ENCODE measurements around the gene GLIPR1L2.
"Not testable (repeated sequence)": the region's sequence is repeated elsewhere in the genome, so short reads cannot be mapped to it uniquely, and the experiment has no call there.

GLIPR1L2 gene

DNA sequence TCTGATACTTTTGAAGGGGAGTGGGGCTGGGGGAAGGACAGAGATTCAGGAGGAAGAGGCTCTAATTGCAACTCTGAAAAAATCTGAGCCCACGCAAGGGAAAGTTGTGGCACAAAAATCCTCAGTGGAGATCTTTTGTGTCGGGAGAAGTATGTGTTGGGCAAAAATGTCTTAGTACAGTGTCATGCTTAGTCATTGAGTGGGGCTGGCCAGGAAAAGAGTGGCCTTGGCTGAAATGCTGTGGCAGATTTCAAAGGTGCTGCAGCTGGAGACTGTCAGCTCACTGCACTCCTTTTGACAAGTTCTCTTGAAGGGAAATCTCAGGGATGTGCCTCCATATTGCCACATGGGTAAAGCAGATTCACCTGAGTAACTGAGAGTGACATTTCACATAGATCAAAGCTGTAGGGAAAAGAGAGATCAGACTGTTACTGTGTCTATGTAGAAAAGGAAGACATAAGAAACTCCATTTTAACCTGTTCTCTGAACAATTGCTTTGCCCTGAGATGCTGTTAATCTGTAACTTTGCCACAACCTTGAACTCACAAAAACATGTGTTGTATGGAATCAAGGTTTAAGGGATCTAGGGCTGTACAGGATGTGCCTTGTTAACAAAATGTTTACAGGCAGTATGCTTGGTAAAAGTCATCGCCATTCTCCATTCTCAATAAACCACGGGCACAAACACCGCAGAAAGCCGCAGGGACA, 53.7 kb downstream of the GLIPR1L2 start:
- Histone ChIP-seq H3K9me3 (ENCODE audit: control insufficient read depth, low read length) (no peaks in the 10 kb centered on the region), H3K4me1 (ENCODE audit: control insufficient read depth, insufficient read depth, low read length) (no peaks in the 10 kb centered on the region), H3K27ac (ENCODE audit: insufficient read depth, low read depth, low read length, poor library complexity, severe bottlenecking) (no peak overlapping the region), H3K4me3 (ENCODE audit: insufficient read depth, low read depth, low read length) (no peak overlapping the region), H3K36me3 (ENCODE audit: control insufficient read depth, insufficient read depth, low read length) (no peaks in the 10 kb centered on the region), H3K27me3 (ENCODE audit: control insufficient read depth, insufficient read depth, low read length, poor library complexity, severe bottlenecking) (no peaks in the 10 kb centered on the region)
- 94 to 96% methylated on average over 6 of the region's 6 CpGs for WGBS, 2 experiments

GRCh38 chr12:75445137-75445507, 54.2 kb downstream of the GLIPR1L2 start:
- WGBS, 2 experiments, result 92 to 94% methylated on average over 7 of the region's 7 CpGs
- H3K4me1 ChIP-seq (ENCODE audit: control insufficient read depth, insufficient read depth, low read length); H3K36me3 ChIP-seq (ENCODE audit: control insufficient read depth, insufficient read depth, low read length); H3K27me3 ChIP-seq (ENCODE audit: control insufficient read depth, insufficient read depth, low read length, poor library complexity, severe bottlenecking); H3K27ac ChIP-seq (ENCODE audit: insufficient read depth, low read depth, low read length, poor library complexity, severe bottlenecking); H3K4me3 ChIP-seq (ENCODE audit: insufficient read depth, low read depth, low read length); H3K9me3 ChIP-seq (ENCODE audit: control insufficient read depth, low read length): not testable (repeated sequence)

- H3K9me3 ChIP-seq (ENCODE audit: control insufficient read depth, low read length), result no peaks in the 10 kb centered on the region
- H3K36me3 ChIP-seq (ENCODE audit: control insufficient read depth, insufficient read depth, low read length), result no peaks in the 10 kb centered on the region
- no peaks in the 10 kb centered on the region for H3K27me3 ChIP-seq (ENCODE audit: control insufficient read depth, insufficient read depth, low read length, poor library complexity, severe bottlenecking)
- no peaks in the 10 kb centered on the region for H3K4me1 ChIP-seq (ENCODE audit: control insufficient read depth, insufficient read depth, low read length)
- H3K4me3 ChIP-seq (ENCODE audit: insufficient read depth, low read depth, low read length), result no peak overlapping the region
- H3K27ac ChIP-seq (ENCODE audit: insufficient read depth, low read depth, low read length, poor library complexity, severe bottlenecking), result no peak overlapping the region
Observed at GRCh38 chr12:75446857-75447256, 56.0 kb downstream of the GLIPR1L2 start.

- WGBS, 2 experiments, result 84 to 91% methylated on average over 4 of the region's 4 CpGs
- Histone ChIP-seq H3K27ac (ENCODE audit: insufficient read depth, low read depth, low read length, poor library complexity, severe bottlenecking) (no peak overlapping the region), H3K27me3 (ENCODE audit: control insufficient read depth, insufficient read depth, low read length, poor library complexity, severe bottlenecking) (no peaks in the 10 kb centered on the region), H3K36me3 (ENCODE audit: control insufficient read depth, insufficient read depth, low read length) (no peaks in the 10 kb centered on the region), H3K9me3 (ENCODE audit: control insufficient read depth, low read length) (no peaks in the 10 kb centered on the region), H3K4me3 (ENCODE audit: insufficient read depth, low read depth, low read length) (no peak overlapping the region), H3K4me1 (ENCODE audit: control insufficient read depth, insufficient read depth, low read length) (no peaks in the 10 kb centered on the region)
Observed at GRCh38 chr12:75447691-75448393, 57.0 kb downstream of the GLIPR1L2 start.

DNA sequence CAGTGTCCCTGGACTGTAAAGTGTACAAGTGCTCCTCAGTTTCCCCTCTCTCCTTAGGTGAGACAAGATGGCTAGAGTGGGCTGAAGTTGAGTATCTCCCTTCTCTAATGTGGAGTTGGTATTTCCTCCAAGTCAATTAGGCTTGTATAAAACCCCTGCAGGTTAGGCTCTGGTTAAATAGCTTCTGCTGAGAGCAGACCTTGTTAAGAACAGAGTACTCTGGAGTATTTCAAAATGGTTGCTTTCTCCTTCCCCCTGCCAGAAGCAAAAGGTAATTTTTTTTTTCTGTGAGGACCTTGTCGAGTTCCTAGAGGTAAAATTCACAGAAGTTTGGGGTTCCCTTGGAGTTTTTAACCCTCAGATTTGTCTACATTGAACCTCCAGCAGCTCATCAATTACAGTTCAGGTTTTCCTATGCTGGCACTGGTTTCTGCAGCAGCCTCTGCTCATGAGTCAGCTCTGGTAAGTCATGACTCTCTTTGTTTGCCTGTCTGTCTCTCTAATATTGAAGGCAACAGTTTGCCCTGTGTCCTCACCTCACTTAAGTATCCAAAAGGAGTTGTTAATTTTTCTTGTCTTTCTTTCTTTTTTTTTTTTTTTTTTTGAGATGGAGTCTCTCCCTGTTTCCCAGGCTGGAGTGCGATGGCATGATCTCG, 61.9 kb downstream of the GLIPR1L2 start:
- Histone ChIP-seq H3K27ac (ENCODE audit: insufficient read depth, low read depth, low read length, poor library complexity, severe bottlenecking) (no peak overlapping the region), H3K4me1 (ENCODE audit: control insufficient read depth, insufficient read depth, low read length) (no peaks in the 10 kb centered on the region), H3K36me3 (ENCODE audit: control insufficient read depth, insufficient read depth, low read length) (no peaks in the 10 kb centered on the region), H3K9me3 (ENCODE audit: control insufficient read depth, low read length) (no peaks in the 10 kb centered on the region), H3K4me3 (ENCODE audit: insufficient read depth, low read depth, low read length) (no peak overlapping the region), H3K27me3 (ENCODE audit: control insufficient read depth, insufficient read depth, low read length, poor library complexity, severe bottlenecking) (no peaks in the 10 kb centered on the region)
- 85 to 90% methylated on average over 3 of the region's 3 CpGs for WGBS, 2 experiments

- Histone ChIP-seq H3K4me1 (ENCODE audit: control insufficient read depth, insufficient read depth, low read length) (no peaks in the 10 kb centered on the region), H3K27ac (ENCODE audit: insufficient read depth, low read depth, low read length, poor library complexity, severe bottlenecking) (no peak overlapping the region), H3K36me3 (ENCODE audit: control insufficient read depth, insufficient read depth, low read length) (no peaks in the 10 kb centered on the region), H3K9me3 (ENCODE audit: control insufficient read depth, low read length) (no peaks in the 10 kb centered on the region), H3K4me3 (ENCODE audit: insufficient read depth, low read depth, low read length) (no peak overlapping the region), H3K27me3 (ENCODE audit: control insufficient read depth, insufficient read depth, low read length, poor library complexity, severe bottlenecking) (no peaks in the 10 kb centered on the region)
- WGBS, 2 experiments, result 88 to 91% methylated on average over 5 of the region's 5 CpGs
Observed at GRCh38 chr12:75455839-75456238, 65.0 kb downstream of the GLIPR1L2 start.

GRCh38 chr12:75457191-75457590, 66.3 kb downstream of the GLIPR1L2 start:
- H3K4me1 ChIP-seq (ENCODE audit: control insufficient read depth, insufficient read depth, low read length), result no peaks in the 10 kb centered on the region
- H3K9me3 ChIP-seq (ENCODE audit: control insufficient read depth, low read length), result no peaks in the 10 kb centered on the region
- WGBS, 2 experiments, result 87 to 96% methylated on average over 1 of the region's 1 CpG
- H3K36me3 ChIP-seq (ENCODE audit: control insufficient read depth, insufficient read depth, low read length), result no peaks in the 10 kb centered on the region
- H3K27ac ChIP-seq (ENCODE audit: insufficient read depth, low read depth, low read length, poor library complexity, severe bottlenecking), result no peak overlapping the region
- H3K4me3 ChIP-seq (ENCODE audit: insufficient read depth, low read depth, low read length), result no peak overlapping the region
- no peaks in the 10 kb centered on the region for H3K27me3 ChIP-seq (ENCODE audit: control insufficient read depth, insufficient read depth, low read length, poor library complexity, severe bottlenecking)

GRCh38 chr12:75457866-75458265, 67.0 kb downstream of the GLIPR1L2 start:
- not testable (repeated sequence) for H3K27ac ChIP-seq (ENCODE audit: insufficient read depth, low read depth, low read length, poor library complexity, severe bottlenecking); H3K4me1 ChIP-seq (ENCODE audit: control insufficient read depth, insufficient read depth, low read length); H3K4me3 ChIP-seq (ENCODE audit: insufficient read depth, low read depth, low read length); H3K36me3 ChIP-seq (ENCODE audit: control insufficient read depth, insufficient read depth, low read length); H3K27me3 ChIP-seq (ENCODE audit: control insufficient read depth, insufficient read depth, low read length, poor library complexity, severe bottlenecking); H3K9me3 ChIP-seq (ENCODE audit: control insufficient read depth, low read length)
- 89 to 91% methylated on average over 9 of the region's 9 CpGs for WGBS, 2 experiments

DNA sequence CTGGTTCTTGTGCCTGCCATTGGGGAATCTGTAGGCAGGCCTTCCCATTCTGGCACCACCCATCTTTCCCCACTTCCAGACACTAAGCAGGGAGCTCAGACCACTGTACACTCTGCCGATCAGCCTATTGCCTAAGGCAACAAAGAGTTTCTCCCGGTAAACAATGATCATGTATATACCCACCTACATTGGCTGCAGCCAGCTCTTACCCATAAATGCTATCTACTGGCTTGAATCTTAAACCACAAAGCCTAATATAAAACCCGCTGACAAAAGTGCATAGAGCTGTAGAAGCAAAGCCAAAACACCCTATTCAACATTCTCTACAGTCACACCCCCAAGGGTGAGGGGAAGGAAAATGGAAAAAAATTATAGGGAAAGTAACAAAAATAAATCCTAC, 68.9 kb downstream of the GLIPR1L2 start:
- WGBS, 2 experiments, result 86 to 91% methylated on average over 2 to 3 of the region's 3 CpGs
- no peaks in the 10 kb centered on the region for H3K36me3 ChIP-seq (ENCODE audit: control insufficient read depth, insufficient read depth, low read length)
- no peaks in the 10 kb centered on the region for H3K4me1 ChIP-seq (ENCODE audit: control insufficient read depth, insufficient read depth, low read length)
- no peaks in the 10 kb centered on the region for H3K27me3 ChIP-seq (ENCODE audit: control insufficient read depth, insufficient read depth, low read length, poor library complexity, severe bottlenecking)
- H3K27ac ChIP-seq (ENCODE audit: insufficient read depth, low read depth, low read length, poor library complexity, severe bottlenecking), result no peak overlapping the region
- H3K9me3 ChIP-seq (ENCODE audit: control insufficient read depth, low read length), result no peaks in the 10 kb centered on the region
- H3K4me3 ChIP-seq (ENCODE audit: insufficient read depth, low read depth, low read length), result no peak overlapping the region

DNA sequence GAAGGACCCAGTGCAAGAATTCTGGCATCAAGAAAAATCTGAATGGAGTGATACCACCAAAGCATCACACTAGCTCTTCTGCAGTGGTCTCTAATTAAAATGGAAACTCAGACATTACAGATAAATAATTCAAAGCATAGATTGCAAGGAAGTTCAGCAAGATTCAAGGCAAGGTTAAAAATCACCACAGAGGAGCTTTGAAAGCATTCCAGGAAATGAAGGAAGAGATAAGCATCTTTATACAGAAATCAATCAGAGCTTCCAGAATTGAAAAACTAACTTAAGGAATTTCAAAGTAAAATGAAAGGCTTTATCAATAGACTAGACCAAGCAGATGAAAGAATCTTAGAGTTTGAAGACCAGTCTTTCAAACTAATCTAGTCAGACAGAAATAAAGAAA, 69.3 kb downstream of the GLIPR1L2 start:
- Histone ChIP-seq H3K36me3 (ENCODE audit: control insufficient read depth, insufficient read depth, low read length) (no peaks in the 10 kb centered on the region), H3K9me3 (ENCODE audit: control insufficient read depth, low read length) (no peaks in the 10 kb centered on the region), H3K4me1 (ENCODE audit: control insufficient read depth, insufficient read depth, low read length) (no peaks in the 10 kb centered on the region), H3K27ac (ENCODE audit: insufficient read depth, low read depth, low read length, poor library complexity, severe bottlenecking) (no peak overlapping the region), H3K4me3 (ENCODE audit: insufficient read depth, low read depth, low read length) (no peak overlapping the region), H3K27me3 (ENCODE audit: control insufficient read depth, insufficient read depth, low read length, poor library complexity, severe bottlenecking) (no peaks in the 10 kb centered on the region)
